ENCODE data around the gene MSLN. TPM values are rescaled to one million over a fixed set of nuclear protein-coding genes. Genes with fewer than 3 reads are reported as not detected.

The MSLN gene
- total and polyA plus RNA-seq, 2 donors (not counting 3 experiments of a cell fraction or from before 2014, with no cell fraction given): not detected

DNA sequence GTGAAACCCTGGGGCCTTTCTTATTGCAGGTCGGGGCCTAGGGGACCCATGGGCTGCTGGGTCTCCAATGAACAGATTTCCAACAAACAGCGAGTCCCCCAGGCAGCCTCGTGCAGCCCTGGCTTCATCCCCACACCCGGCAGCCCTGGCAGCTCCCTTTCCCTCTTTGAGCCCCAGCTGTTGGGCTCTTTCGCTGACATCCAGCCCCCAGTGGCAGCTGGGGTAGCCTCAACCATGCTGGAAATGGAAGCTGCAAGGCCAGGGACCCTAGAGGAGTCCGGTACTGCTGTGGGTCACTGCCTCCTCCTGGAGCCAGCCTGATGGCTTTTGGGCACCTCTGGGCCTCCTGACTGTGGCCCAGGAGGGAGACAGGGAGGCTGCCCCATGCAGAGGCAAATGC lies 21.7 kb downstream of the MSLN start:
- Histone ChIP-seq H4K20me1 (replicated peaks; ENCODE audit: control insufficient read depth, extremely low read depth, insufficient read depth, low read length) (no peaks in the 10 kb centered on the region), H3K27ac (ENCODE audit: insufficient read depth, low read depth, low read length) (no peak overlapping the region), H3K9me3 (replicated peaks; ENCODE audit: control insufficient read depth, insufficient read depth, low read length) (no peaks in the 10 kb centered on the region), H3K4me3 (replicated peaks in 1 of 3; ENCODE audit: insufficient read depth in 1 of 3, low read depth in 1 of 3, low read length in 3 of 3) (no peak overlapping the region), H3K27me3 (ENCODE audit: control insufficient read depth in 2 of 2, insufficient read depth in 2 of 2, low read length in 2 of 2) (no peaks in the 10 kb centered on the region), H3K4me1 (ENCODE audit: control insufficient read depth, extremely low read depth, insufficient read depth, low read length) (peaks cover 4% of the 10 kb centered on the region), H3K9ac (replicated peaks; ENCODE audit: extremely low read depth, insufficient read depth, low read length) (no peak overlapping the region), H3K79me2 (ENCODE audit: control insufficient read depth, insufficient read depth, low read length) (peaks cover 8% of the 10 kb centered on the region), H3K36me3 (ENCODE audit: control insufficient read depth in 2 of 2, extremely low read depth in 1 of 2, insufficient read depth in 2 of 2, low read length in 2 of 2) (peaks cover 2 to 6% of the 10 kb centered on the region in 2 experiments), H3K9me1 (replicated peaks; ENCODE audit: control insufficient read depth, extremely low read depth, insufficient read depth, low read length) (no peaks in the 10 kb centered on the region), H3K4me2 (ENCODE audit: insufficient read depth, low read length) (no peak overlapping the region), H2AFZ (ENCODE audit: low read depth, low read length) (no peak overlapping the region)
- DNase-seq (ENCODE audit: low read depth, low spot score): no peak
- no peak for FAIRE-seq
- ChIA-PET CTCF (interaction anchor here (1.5 to 5.8 kb wide), 2 partner anchors 69 to 79 kb away, joined by 3 to 67 read pairs; no protein-coding TSS in a partner anchor), POLR2A (no interaction called here)
- TF ChIP-seq EZH2 (IDR thresholded peaks at IDR 0.05; ENCODE audit: borderline replicate concordance, low read depth, low read length, severe bottlenecking) (no peak), POLR2AphosphoS5 (IDR thresholded peaks at IDR 0.05; ENCODE audit: insufficient read depth, low read depth, low read length) (no peak), MYC (IDR thresholded peaks at IDR 0.05; ENCODE audit: low read depth, low read length) (no peak), POLR2A (IDR thresholded peaks at IDR 0.05; ENCODE audit: low read depth, low read length) (no peak), JUN (IDR thresholded peaks at IDR 0.05; ENCODE audit: borderline replicate concordance, insufficient read depth, insufficient read length, low read depth) (no peak), GATA2 (IDR thresholded peaks at IDR 0.05; ENCODE audit: insufficient read depth, insufficient read length, low read depth, low read length) (no peak), FOS (IDR thresholded peaks at IDR 0.05; ENCODE audit: borderline replicate concordance, insufficient read depth, low read length) (no peak)
- TF ChIP-seq, protein P1, sequence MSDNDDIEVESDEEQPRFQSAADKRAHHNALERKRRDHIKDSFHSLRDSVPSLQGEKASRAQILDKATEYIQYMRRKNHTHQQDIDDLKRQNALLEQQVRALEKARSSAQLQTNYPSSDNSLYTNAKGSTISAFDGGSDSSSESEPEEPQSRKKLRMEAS (IDR thresholded peaks at IDR 0.05; ENCODE audit: insufficient read depth, insufficient read length): no peak
- TF ChIP-seq, protein P2, sequence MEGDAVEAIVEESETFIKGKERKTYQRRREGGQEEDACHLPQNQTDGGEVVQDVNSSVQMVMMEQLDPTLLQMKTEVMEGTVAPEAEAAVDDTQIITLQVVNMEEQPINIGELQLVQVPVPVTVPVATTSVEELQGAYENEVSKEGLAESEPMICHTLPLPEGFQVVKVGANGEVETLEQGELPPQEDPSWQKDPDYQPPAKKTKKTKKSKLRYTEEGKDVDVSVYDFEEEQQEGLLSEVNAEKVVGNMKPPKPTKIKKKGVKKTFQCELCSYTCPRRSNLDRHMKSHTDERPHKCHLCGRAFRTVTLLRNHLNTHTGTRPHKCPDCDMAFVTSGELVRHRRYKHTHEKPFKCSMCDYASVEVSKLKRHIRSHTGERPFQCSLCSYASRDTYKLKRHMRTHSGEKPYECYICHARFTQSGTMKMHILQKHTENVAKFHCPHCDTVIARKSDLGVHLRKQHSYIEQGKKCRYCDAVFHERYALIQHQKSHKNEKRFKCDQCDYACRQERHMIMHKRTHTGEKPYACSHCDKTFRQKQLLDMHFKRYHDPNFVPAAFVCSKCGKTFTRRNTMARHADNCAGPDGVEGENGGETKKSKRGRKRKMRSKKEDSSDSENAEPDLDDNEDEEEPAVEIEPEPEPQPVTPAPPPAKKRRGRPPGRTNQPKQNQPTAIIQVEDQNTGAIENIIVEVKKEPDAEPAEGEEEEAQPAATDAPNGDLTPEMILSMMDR (IDR thresholded peaks at IDR 0.05; ENCODE audit: extremely low read depth in 1 of 2, insufficient read depth in 1 of 2, low read depth in 1 of 2, low read length in 2 of 2): no peak
- dilution Hi-C loops (cut with MboI; ENCODE audit: extremely low pct_ligation_motif_present, low sequenced_read_pairs): no loop called here
- BruUV-seq (replicated peaks): no TSS peak
- intact Hi-C loops (cut with micrococcal nuclease): no loop called here

All from endothelial cell of umbilical vein (primary cell).